Thymus (tissue), 11 donors: Measurements from ENCODE around the gene OSBPL9. TPM values are rescaled to one million over a fixed set of nuclear protein-coding genes. Genes with fewer than 3 reads are reported as not detected.
"Not testable (repeated sequence)": the region's sequence is repeated elsewhere in the genome, so short reads cannot be mapped to it uniquely, and the experiment has no call there.

Experiments
- DNase-seq, 9 donors: peaks; one replicate each; pipeline ENCODE4 v3.0.0-alpha.2; 2013; ENCODE audit warnings: low spot score in 9 of 9, low read depth in 6 of 9, missing footprints in 1 of 9
- H3K27ac ChIP-seq, 2 donors: one replicate each; pipeline ENCODE4 v1.5.1; 2013; ENCODE audit warnings: control low read depth in 1 of 2, low read depth in 1 of 2, low read length in 1 of 2, mild to moderate bottlenecking in 1 of 2, moderate library complexity in 1 of 2
- H3K27me3 ChIP-seq, 2 donors: one replicate each; pipeline ENCODE4 v1.5.1; 2013; ENCODE audit warnings: low read length in 1 of 2; ENCODE audit not compliant: control insufficient read depth in 2 of 2, insufficient read depth in 1 of 2
- H3K36me3 ChIP-seq, 2 donors: one replicate each; pipeline ENCODE4 v1.5.1; 2013; ENCODE audit warnings: low read length in 1 of 2, mild to moderate bottlenecking in 1 of 2, moderate library complexity in 1 of 2; ENCODE audit not compliant: control insufficient read depth in 2 of 2, insufficient read depth in 2 of 2
- H3K4me1 ChIP-seq, 2 donors: one replicate each; pipeline ENCODE4 v1.5.1; 2013; ENCODE audit warnings: low read length in 2 of 2; ENCODE audit not compliant: control insufficient read depth in 2 of 2, insufficient read depth in 2 of 2
- H3K4me3 ChIP-seq, 2 donors: one replicate each; pipeline ENCODE4 v1.5.1; 2013; ENCODE audit warnings: low read length in 2 of 2, control low read depth in 1 of 2, mild to moderate bottlenecking in 1 of 2
- H3K9me3 ChIP-seq, 2 donors: one replicate each; pipeline ENCODE4 v1.5.1; 2013; ENCODE audit warnings: low read length in 1 of 2, mild to moderate bottlenecking in 1 of 2; ENCODE audit not compliant: control insufficient read depth in 2 of 2, insufficient read depth in 1 of 2
- WGBS: extraction: QIAGEN DNeasy Blood & Tissue Kit; methylation state at CpG from one replicate; pipeline ENCODE4 v1.1.7; 2013; 5-methylcytosine and 5-hydroxymethylcytosine counted together
- polyA plus RNA-seq: library from polyadenylated mRNA; stranded (reverse); fragments of 200-250 nt; gene quantifications from one replicate; pipeline ENCODE4 v1.2.3, GENCODE V29; 2013
- total RNA-seq: library from RNA; stranded (reverse); fragments of 120-200 nt; gene quantifications from one replicate; pipeline ENCODE4 v1.2.4, GENCODE V29; 2013
- donor health status: healthy.

OSBPL9 gene
- total and polyA plus RNA-seq, 2 donors, result 53.7 to 58.1 TPM

DNA sequence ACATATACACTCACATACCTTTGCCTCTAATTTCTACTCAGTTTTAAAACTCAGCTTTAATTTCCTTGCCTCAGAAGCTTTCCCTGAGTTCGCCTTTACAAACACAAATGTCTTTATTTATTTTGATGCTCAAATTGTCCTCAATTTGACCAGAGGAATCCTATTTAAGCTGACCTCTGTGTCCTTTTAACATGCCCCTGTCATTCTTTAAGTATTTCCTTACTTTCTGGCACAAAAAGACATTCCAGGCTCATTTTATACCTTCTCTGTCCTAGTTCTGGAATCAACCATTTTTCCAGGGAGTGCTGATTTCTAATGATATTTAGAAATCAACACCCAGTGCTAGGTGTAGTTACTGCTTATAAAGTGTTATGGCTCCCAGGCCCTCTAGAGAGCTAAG, 82.5 kb downstream of the OSBPL9 start:
- H3K27me3 ChIP-seq, result no peaks in the 10 kb centered on the region
- H3K4me3 ChIP-seq, result no peak overlapping the region
- H3K4me1 ChIP-seq, result no peaks in the 10 kb centered on the region
- no peaks in the 10 kb centered on the region for H3K36me3 ChIP-seq
- no peak overlapping the region for H3K27ac ChIP-seq
- DNase-seq, result no peak
- H3K9me3 ChIP-seq, result no peaks in the 10 kb centered on the region
- WGBS, result 96% methylated on average over 1 of the region's 1 CpG

DNA sequence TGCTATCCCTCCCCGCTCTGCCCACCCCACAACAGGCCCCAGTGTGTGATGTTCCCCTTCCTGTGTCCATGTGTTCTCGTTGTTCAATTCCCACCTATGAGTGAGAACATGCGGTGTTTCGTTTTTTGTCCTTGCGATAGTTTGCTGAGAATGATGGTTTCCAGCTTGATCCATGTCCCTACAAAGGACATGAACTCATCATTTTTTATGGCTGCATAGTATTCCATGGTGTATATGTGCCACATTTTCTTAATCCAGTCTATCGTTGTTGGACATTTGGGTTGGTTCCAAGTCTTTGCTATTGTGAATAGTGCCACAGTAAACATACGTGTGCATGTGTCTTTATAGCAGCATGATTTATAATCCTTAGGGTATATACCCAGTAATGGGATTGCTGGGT, 84.9 kb downstream of the OSBPL9 start:
- DNase-seq, H3K36me3 ChIP-seq, H3K27ac ChIP-seq, H3K4me1 ChIP-seq, H3K4me3 ChIP-seq, H3K9me3 ChIP-seq, H3K27me3 ChIP-seq: not testable (repeated sequence)
- over 99% methylated on average over 6 of the region's 7 CpGs for whole genome bisulfite sequencing

DNA sequence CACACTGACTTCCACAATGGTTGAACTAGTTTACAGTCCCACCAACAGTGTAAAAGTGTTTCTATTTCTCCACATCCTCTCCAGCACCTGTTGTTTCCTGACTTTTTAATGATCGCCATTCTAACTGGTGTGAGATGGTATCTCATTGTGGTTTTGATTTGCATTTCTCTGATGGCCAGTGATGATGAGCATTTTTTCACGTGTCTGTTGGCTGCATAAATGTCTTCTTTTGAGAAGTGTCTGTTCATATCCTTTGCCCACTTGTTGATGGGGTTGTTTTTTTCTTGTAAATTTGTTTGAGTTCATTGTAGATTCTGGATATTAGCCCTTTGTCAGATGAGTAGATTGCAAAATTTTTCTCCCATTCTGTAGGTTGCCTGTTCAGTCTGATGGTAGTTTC, 85.3 kb downstream of the OSBPL9 start:
- DNase-seq, H3K36me3 ChIP-seq, H3K4me1 ChIP-seq, H3K4me3 ChIP-seq, H3K9me3 ChIP-seq, H3K27me3 ChIP-seq, H3K27ac ChIP-seq: not testable (repeated sequence)
- WGBS, result 42% methylated on average over 1 of the region's 2 CpGs

DNA sequence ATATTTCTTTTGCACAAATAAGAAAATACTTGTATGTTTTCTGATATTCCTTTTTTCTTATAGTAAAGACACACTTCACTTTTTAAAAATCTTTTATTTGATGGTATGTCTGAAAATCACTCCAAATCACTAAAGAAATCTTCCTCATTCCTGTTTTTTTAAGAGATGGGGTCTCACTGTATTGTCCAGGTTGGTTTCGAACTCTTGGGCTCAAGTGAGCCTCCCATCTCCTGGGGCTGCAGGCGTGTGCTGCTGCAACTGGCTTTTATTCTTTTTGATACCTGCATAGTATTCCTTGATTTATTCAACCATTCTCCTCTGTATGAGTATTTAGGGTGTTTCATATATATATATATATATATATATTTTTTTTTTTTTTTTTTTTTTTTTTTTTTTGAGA, 88.1 kb downstream of the OSBPL9 start:
- Histone ChIP-seq H3K27me3 (no peaks in the 10 kb centered on the region), H3K27ac (no peak overlapping the region), H3K4me1 (no peaks in the 10 kb centered on the region), H3K4me3 (no peak overlapping the region), H3K36me3 (no peaks in the 10 kb centered on the region), H3K9me3 (no peaks in the 10 kb centered on the region)
- DNase-seq, result no peak
- WGBS, result over 99% methylated on average over 2 of the region's 2 CpGs

DNA sequence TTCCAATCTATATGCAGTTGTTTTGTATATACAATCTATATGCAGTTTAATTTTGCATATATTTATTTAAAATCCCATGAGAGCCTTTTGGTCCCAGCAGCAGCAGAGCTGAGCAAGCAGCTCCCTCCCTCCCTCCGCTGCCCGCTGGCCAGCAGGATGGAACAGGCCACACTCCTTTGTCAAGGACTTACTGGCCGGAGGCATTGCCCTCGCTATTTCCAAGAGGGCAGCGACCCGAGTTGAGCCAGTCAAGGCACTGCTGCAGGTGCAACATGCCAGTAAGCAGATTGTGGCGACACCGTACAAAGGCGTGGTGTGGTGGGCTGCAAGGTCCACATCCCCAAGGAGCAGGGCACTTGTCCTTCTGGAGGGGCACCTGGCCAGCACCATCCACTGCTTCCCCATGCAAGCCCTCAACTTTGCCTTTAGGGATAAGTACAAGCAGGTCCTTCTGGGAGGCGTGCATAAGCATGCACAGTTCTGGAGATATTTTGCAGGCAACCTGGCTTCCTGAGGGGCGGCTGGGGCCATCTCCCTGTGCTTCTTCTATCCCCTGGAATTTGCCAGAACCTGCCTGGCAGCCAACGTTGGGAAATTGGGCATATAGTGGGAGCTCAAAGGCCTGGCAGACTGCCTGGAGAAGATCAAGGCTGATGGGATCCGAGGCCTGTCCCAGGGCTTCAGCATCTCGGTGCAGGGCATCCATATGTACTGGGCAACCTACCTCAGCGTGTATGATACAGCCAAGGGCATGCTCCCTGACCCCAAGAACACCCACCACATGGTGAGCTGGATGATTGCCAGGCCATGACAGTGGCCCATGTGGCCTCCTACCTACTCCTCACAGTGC, 92.2 kb downstream of the OSBPL9 start:
- 95% methylated on average over 15 of the region's 15 CpGs for WGBS
- no peaks in the 10 kb centered on the region for H3K36me3 ChIP-seq
- no peaks in the 10 kb centered on the region for H3K27me3 ChIP-seq
- no peak overlapping the region for H3K4me3 ChIP-seq
- H3K27ac ChIP-seq, result no peak overlapping the region
- no peaks in the 10 kb centered on the region for H3K4me1 ChIP-seq
- H3K9me3 ChIP-seq, result peaks cover 0 to 3% of the 10 kb centered on the region in 2 donors
- DNase-seq, result no peak

DNA sequence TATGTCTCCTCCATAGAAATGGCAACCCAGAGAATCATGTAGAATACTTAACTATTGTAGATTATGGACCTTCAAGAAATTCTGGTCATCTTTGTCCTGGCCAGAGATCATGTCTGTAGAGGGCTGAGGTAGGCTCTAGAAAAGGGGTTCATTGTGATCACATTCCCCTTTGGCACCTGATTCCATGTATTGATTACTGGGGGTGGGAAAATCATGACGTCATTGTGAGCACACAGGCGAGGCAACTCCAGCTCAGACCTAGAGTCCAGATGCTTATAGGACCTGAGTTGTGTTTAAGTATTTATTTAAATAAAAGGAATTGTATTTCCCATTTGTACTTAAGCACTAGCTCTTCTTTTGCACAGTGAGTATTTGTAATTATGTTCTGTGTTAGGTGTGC, 93.1 kb downstream of the OSBPL9 start:
- DNase-seq, result no peak
- no peaks in the 10 kb centered on the region for H3K36me3 ChIP-seq
- no peak overlapping the region for H3K27ac ChIP-seq
- no peaks in the 10 kb centered on the region for H3K4me1 ChIP-seq
- 98% methylated on average over 2 of the region's 2 CpGs for WGBS
- H3K27me3 ChIP-seq, result no peaks in the 10 kb centered on the region
- H3K9me3 ChIP-seq, result peaks cover 0 to 3% of the 10 kb centered on the region in 2 donors
- no peak overlapping the region for H3K4me3 ChIP-seq

DNA sequence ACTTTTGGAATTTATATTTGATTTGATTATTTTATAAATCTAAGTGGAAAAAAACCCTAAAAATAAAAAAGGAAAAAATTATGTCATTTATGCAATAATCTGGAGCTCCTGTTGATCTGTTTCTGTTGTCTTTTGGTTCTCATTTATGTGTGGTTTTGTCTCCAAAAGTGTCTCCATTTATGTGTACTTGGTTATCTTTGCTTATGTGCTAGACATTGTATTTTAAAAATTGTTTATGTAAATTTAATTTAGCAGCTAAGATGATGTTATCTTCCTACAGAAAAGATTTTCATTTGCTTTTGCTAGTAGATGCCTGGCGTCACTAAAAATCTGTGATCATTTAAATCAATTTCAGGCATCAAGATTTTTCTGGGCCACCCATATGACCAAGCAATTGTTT, 95.7 kb downstream of the OSBPL9 start:
- no peak overlapping the region for H3K27ac ChIP-seq
- 100% methylated on average over 1 of the region's 1 CpG for WGBS
- peaks cover 0 to 3% of the 10 kb centered on the region in 2 donors for H3K9me3 ChIP-seq
- H3K27me3 ChIP-seq, result no peaks in the 10 kb centered on the region
- H3K4me3 ChIP-seq, result no peak overlapping the region
- peaks cover 4 to 5% of the 10 kb centered on the region in 2 donors for H3K4me1 ChIP-seq
- DNase-seq, result no peak
- no peaks in the 10 kb centered on the region for H3K36me3 ChIP-seq

DNA sequence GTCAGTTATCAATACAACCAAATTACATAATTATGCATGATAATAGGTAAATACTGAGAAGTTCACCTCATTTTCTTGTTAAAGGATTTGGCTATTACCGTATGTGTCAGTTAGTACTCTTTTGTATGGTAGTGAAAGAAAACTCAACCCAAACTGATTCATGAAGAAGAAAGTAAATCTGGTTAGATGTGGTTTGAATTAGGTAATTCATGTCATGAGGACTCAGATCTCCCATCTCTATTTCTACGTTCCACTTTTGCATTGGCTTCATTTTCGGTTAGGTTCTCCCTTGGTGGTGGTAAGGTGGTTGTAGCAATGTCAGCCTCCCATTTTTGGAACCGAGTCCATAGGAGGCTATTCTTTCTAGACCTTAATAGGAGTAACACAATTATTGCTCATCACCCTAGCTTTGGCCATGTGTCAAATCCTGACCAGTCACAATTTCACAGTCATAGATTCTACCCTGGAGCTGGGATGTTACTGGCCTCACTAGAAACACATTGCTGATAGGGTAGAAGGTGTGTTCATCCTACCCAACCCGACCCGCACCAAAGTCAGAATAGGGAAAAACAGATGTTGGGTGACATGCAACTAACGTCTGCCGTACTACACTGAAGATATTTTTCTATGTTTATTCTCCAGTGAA, 97.6 kb downstream of the OSBPL9 start:
- Histone ChIP-seq H3K4me1 (peaks cover 4 to 5% of the 10 kb centered on the region in 2 donors), H3K9me3 (peaks cover 0 to 3% of the 10 kb centered on the region in 2 donors), H3K27ac (no peak overlapping the region), H3K4me3 (no peak overlapping the region), H3K27me3 (no peaks in the 10 kb centered on the region), H3K36me3 (no peaks in the 10 kb centered on the region)
- WGBS, result 89% methylated on average over 8 of the region's 8 CpGs
- no peak for DNase-seq

DNA sequence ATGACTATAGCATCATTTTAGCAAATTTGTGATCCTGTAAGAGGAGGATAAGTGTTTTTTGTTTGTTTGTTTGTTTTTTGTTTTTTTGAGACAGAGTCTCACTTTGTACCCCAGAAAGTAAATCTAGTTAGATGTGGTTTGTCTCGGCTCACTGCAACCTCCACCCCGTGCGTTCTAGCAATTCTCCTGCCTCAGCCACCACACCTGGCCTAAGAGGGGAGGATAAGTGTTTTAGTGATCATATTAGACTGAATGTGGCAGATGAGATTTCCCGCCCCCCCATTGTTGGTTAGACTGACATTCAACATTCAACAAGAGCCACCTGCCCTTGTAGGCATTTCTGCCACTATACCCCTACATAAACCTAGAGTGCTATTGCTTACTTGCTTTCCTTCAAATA, 98.5 kb downstream of the OSBPL9 start:
- WGBS, result 42% methylated on average over 4 of the region's 4 CpGs
- Histone ChIP-seq H3K4me3 (no peak overlapping the region), H3K4me1 (peaks cover 4 to 5% of the 10 kb centered on the region in 2 donors), H3K36me3 (no peaks in the 10 kb centered on the region), H3K27me3 (no peaks in the 10 kb centered on the region), H3K27ac (no peak overlapping the region), H3K9me3 (peaks cover 0 to 3% of the 10 kb centered on the region in 2 donors)
- peak in 5 of 9 donors; percentile 32 to 72 (median 40) for DNase-seq
